SK-N-SH (cell line): ENCODE results near the gene CHDH. TPM values are rescaled to one million over a fixed set of nuclear protein-coding genes. Genes with fewer than 3 reads are reported as not detected.

ENCODE experiments used
- CTCF ChIA-PET: fragments of 300-600, 350-600 bp; formaldehyde crosslinking; extraction: SDS; loops from one replicate; lab custom pipeline; 2021; lab: Yijun Ruan, JAX
- POLR2A ChIA-PET: fragments of 350-600 bp; sonication (Branson Sonifier 250); formaldehyde crosslinking; extraction: SDS; loops from one replicate; lab custom pipeline; 2020; ENCODE audit warnings: antibody characterized with exemption, inconsistent platforms; lab: Yijun Ruan, JAX
- DNase-seq: peaks from one replicate; pipeline ENCODE4 v3.0.0; 2012
- H2AFZ ChIP-seq: fragments of 200-600 bp; sonication (generic); 2 replicates; pipeline ENCODE4 v1.8.1; 2016; ENCODE audit warnings: antibody characterized with exemption, mild to moderate bottlenecking, low read depth
- H3F3A ChIP-seq: fragments of 200-600 bp; sonication (generic); replicated peaks from 2 replicates; pipeline ENCODE3; 2016; ENCODE audit warnings: antibody characterized with exemption, mild to moderate bottlenecking; ENCODE audit not compliant: insufficient read depth
- H3K27ac ChIP-seq, 2 experiments: fragments of 200-500 bp in 1 of 2; fragments of 200-600 bp in 1 of 2; sonication (Bioruptor generic) in 1 of 2; sonication (generic), shearing (Covaris generic) in 1 of 2; 2 replicates each; pipeline versions ENCODE4 v1.5.1 to v1.6.1; 2014 to 2016; ENCODE audit warnings: low read depth in 2 of 2, inconsistent platforms in 1 of 2, low read length in 1 of 2, mild to moderate bottlenecking in 1 of 2, mixed read lengths in 1 of 2
- H3K27me3 ChIP-seq: fragments of 200-600 bp; sonication (generic), shearing (Covaris generic); 2 replicates; pipeline ENCODE4 v1.6.1; 2016; ENCODE audit warnings: mixed run types; ENCODE audit not compliant: insufficient read depth
- H3K36me3 ChIP-seq, 2 experiments: fragments of 200-500 bp in 1 of 2; fragments of 200-600 bp in 1 of 2; sonication (Bioruptor generic) in 1 of 2; sonication (generic) in 1 of 2; replicated peaks in 1 of 2; 2 replicates each; pipeline versions ENCODE3 to v1.5.1; 2014 to 2016; ENCODE audit warnings: low read length in 1 of 2, mild to moderate bottlenecking in 1 of 2; ENCODE audit not compliant: insufficient read depth in 2 of 2, control insufficient read depth in 1 of 2
- H3K4me1 ChIP-seq, 2 experiments: fragments of 200-500 bp in 1 of 2; fragments of 200-600 bp in 1 of 2; sonication (Bioruptor generic) in 1 of 2; sonication (generic), shearing (Covaris generic) in 1 of 2; 2 replicates each; pipeline versions ENCODE4 v1.5.1 to v1.6.1; 2014 to 2016; ENCODE audit warnings: low read depth in 1 of 2, low read length in 1 of 2, mixed run types in 1 of 2; ENCODE audit not compliant: insufficient read depth in 2 of 2, control insufficient read depth in 1 of 2
- H3K4me2 ChIP-seq: fragments of 200-600 bp; sonication (generic), shearing (Covaris generic); 2 replicates; pipeline ENCODE4 v1.6.1; 2017; ENCODE audit warnings: mixed run types
- H3K4me3 ChIP-seq, 2 experiments: fragments of 200-500 bp in 1 of 2; fragments of 200-600 bp in 1 of 2; sonication (Bioruptor generic) in 1 of 2; sonication (generic), shearing (Covaris generic) in 1 of 2; 2 replicates each; pipeline versions ENCODE4 v1.5.1 to v1.8.1; 2014 to 2016; ENCODE audit warnings: low read depth in 2 of 2, inconsistent platforms in 1 of 2, low read length in 1 of 2, mild to moderate bottlenecking in 1 of 2, mixed read lengths in 1 of 2, moderate library complexity in 1 of 2
- H3K79me2 ChIP-seq: fragments of 200-600 bp; sonication (generic); 2 replicates; pipeline ENCODE4 v1.8.1; 2017; ENCODE audit warnings: mild to moderate bottlenecking; ENCODE audit not compliant: insufficient read depth
- H3K9ac ChIP-seq: fragments of 200-600 bp; sonication (generic); 2 replicates; pipeline ENCODE4 v1.6.1; 2017; ENCODE audit warnings: mixed run types
- H3K9me2 ChIP-seq: fragments of 200-600 bp; sonication (generic); 2 replicates; pipeline ENCODE4 v1.6.1; 2017; ENCODE audit warnings: mixed run types
- H3K9me3 ChIP-seq: fragments of 200-600 bp; sonication (generic); 2 replicates; pipeline ENCODE4 v1.6.1; 2017; ENCODE audit warnings: mixed run types, mild to moderate bottlenecking, moderate library complexity
- H4K20me1 ChIP-seq: fragments of 200-600 bp; sonication (generic); 2 replicates; pipeline ENCODE4 v1.6.1; 2017; ENCODE audit warnings: mild to moderate bottlenecking, mixed run types; ENCODE audit not compliant: insufficient read depth
- EP300 ChIP-seq, 2 experiments: IDR thresholded peaks; 2 replicates each; pipeline versions ENCODE4 v1.4.0 to v1.6.1; 2012; ENCODE audit warnings: borderline replicate concordance in 1 of 2, low read depth in 1 of 2, low read length in 1 of 2
- EZH2phosphoT487 ChIP-seq: fragments of 200-600 bp; sonication (generic); IDR thresholded peaks from 2 replicates; pipeline ENCODE4 v1.6.1; 2017; ENCODE audit warnings: low read depth, mixed run types, mild to moderate bottlenecking, antibody characterized with exemption, moderate library complexity, borderline replicate concordance
- FOXM1 ChIP-seq: IDR thresholded peaks from 2 replicates; pipeline ENCODE4 v1.4.0; 2012; ENCODE audit warnings: low read depth, mild to moderate bottlenecking
- GATA2 ChIP-seq: sonication (generic); formaldehyde crosslinking; IDR thresholded peaks from 2 replicates; pipeline ENCODE4 v1.5.0; 2020; ENCODE audit warnings: mild to moderate bottlenecking, missing genetic modification reagents
- MXI1 ChIP-seq: IDR thresholded peaks from 2 replicates; pipeline ENCODE4 v1.6.1; 2012; ENCODE audit warnings: mild to moderate bottlenecking, low read depth, low read length, improper control_type of control experiment
- NFIC ChIP-seq: IDR thresholded peaks from 2 replicates; pipeline ENCODE4 v1.4.0; 2012; ENCODE audit warnings: borderline replicate concordance
- NRF1 ChIP-seq: IDR thresholded peaks from 2 replicates; pipeline ENCODE4 v1.6.1; 2012; ENCODE audit warnings: low read depth, mild to moderate bottlenecking, low read length
- RXRA ChIP-seq: IDR thresholded peaks from 2 replicates; pipeline ENCODE4 v1.4.0; 2012; ENCODE audit warnings: low read depth, mild to moderate bottlenecking, borderline replicate concordance
- TAF1 ChIP-seq: IDR thresholded peaks from 2 replicates; pipeline ENCODE4 v1.6.1; 2012; ENCODE audit warnings: low read depth, mild to moderate bottlenecking, low read length, moderate library complexity, borderline replicate concordance
- USF1 ChIP-seq: IDR thresholded peaks from 2 replicates; pipeline ENCODE4 v1.4.0; 2012; ENCODE audit warnings: low read depth, borderline replicate concordance
- WGBS: methylation state at CpG from one replicate; pipeline ENCODE4 v1.1.6; 2017; ENCODE audit warnings: low lambda C conversion rate; 5-methylcytosine and 5-hydroxymethylcytosine counted together
- polyA plus RNA-seq, 3 experiments: library from polyadenylated mRNA; depleted of rRNA; stranded (reverse); fragments of >200 nt; gene quantifications; 2 replicates each; pipeline ENCODE4 v1.2.3, GENCODE V29; 2012
- TF ChIP-seq, protein P1 (sequence below): IDR thresholded peaks from 2 replicates; pipeline ENCODE4; 2012
- TF ChIP-seq, protein P2 (sequence below): fragments of 200-600 bp; sonication (generic); IDR thresholded peaks from 2 replicates; pipeline ENCODE4 v1.6.1; 2017; ENCODE audit warnings: antibody characterized with exemption, mild to moderate bottlenecking, moderate library complexity
- TF ChIP-seq, protein P3 (sequence below): fragments of 150-350 bp; IDR thresholded peaks from 2 replicates; pipeline ENCODE4 v1.6.1; 2016; ENCODE audit warnings: mild to moderate bottlenecking, low read depth, low read length

Gene CHDH
- polyA plus RNA-seq, 1 of the 3 experiments (the other 2 are of a cell fraction) = 0.33 TPM

- no peaks in the 10 kb centered on the region for H3K9me2 ChIP-seq
- CTCF ChIA-PET = interaction anchor here (0.6 kb wide), 1 partner anchor 9 kb away, joined by 3 read pairs; no protein-coding TSS in a partner anchor
- H3K4me1 ChIP-seq = no peaks in the 10 kb centered on the region; a peak in 1 of 4 replicates
- H2AFZ ChIP-seq = no peak overlapping the region
- H3F3A ChIP-seq = no peaks in the 10 kb centered on the region
- no peaks in the 10 kb centered on the region for H3K9me3 ChIP-seq
- no peaks in the 10 kb centered on the region for H3K27me3 ChIP-seq
- H3K4me2 ChIP-seq = no peak overlapping the region
- TF ChIP-seq EP300 (IDR thresholded peaks at IDR 0.05; ENCODE audit: borderline replicate concordance in 1 of 2, low read depth in 1 of 2, low read length in 1 of 2) (no peak), NFIC (no peak), TAF1 (no peak), MXI1 (no peak), NRF1 (no peak), GATA2 (CRISPR knock-in tag) (no peak), FOXM1 (no peak), USF1 (no peak), RXRA (no peak), EZH2phosphoT487 (no peak)
- TF ChIP-seq, protein P1, sequence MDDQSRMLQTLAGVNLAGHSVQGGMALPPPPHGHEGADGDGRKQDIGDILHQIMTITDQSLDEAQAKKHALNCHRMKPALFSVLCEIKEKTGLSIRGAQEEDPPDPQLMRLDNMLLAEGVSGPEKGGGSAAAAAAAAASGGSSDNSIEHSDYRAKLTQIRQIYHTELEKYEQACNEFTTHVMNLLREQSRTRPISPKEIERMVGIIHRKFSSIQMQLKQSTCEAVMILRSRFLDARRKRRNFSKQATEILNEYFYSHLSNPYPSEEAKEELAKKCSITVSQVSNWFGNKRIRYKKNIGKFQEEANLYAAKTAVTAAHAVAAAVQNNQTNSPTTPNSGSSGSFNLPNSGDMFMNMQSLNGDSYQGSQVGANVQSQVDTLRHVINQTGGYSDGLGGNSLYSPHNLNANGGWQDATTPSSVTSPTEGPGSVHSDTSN = no peak
- TF ChIP-seq, protein P2, sequence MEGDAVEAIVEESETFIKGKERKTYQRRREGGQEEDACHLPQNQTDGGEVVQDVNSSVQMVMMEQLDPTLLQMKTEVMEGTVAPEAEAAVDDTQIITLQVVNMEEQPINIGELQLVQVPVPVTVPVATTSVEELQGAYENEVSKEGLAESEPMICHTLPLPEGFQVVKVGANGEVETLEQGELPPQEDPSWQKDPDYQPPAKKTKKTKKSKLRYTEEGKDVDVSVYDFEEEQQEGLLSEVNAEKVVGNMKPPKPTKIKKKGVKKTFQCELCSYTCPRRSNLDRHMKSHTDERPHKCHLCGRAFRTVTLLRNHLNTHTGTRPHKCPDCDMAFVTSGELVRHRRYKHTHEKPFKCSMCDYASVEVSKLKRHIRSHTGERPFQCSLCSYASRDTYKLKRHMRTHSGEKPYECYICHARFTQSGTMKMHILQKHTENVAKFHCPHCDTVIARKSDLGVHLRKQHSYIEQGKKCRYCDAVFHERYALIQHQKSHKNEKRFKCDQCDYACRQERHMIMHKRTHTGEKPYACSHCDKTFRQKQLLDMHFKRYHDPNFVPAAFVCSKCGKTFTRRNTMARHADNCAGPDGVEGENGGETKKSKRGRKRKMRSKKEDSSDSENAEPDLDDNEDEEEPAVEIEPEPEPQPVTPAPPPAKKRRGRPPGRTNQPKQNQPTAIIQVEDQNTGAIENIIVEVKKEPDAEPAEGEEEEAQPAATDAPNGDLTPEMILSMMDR = no peak
- TF ChIP-seq, protein P3, sequence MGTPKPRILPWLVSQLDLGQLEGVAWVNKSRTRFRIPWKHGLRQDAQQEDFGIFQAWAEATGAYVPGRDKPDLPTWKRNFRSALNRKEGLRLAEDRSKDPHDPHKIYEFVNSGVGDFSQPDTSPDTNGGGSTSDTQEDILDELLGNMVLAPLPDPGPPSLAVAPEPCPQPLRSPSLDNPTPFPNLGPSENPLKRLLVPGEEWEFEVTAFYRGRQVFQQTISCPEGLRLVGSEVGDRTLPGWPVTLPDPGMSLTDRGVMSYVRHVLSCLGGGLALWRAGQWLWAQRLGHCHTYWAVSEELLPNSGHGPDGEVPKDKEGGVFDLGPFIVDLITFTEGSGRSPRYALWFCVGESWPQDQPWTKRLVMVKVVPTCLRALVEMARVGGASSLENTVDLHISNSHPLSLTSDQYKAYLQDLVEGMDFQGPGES = no peak
- no peaks in the 10 kb centered on the region for H4K20me1 ChIP-seq
- H3K79me2 ChIP-seq = no peaks in the 10 kb centered on the region
- no peak for DNase-seq
- no peak overlapping the region for H3K9ac ChIP-seq
- H3K4me3 ChIP-seq = no peak overlapping the region
- no peak overlapping the region for H3K27ac ChIP-seq
- H3K36me3 ChIP-seq = no peaks in the 10 kb centered on the region
- POLR2A ChIA-PET = no interaction called here
- 78% methylated on average over 7 of the region's 14 CpGs for WGBS
Observed at GRCh38 chr3:53822331-53822741, 23.9 kb downstream of the CHDH start.
